Fibroblast of the aortic adventitia (primary cell): ENCODE measurements around the gene EXOC4. TPM values are rescaled to one million over a fixed set of nuclear protein-coding genes. Genes with fewer than 3 reads are reported as not detected.

Source experiments
- DNase-seq: peaks from one replicate; pipeline ENCODE4 v3.0.0-alpha.2; 2010; ENCODE audit warnings: low read depth
- H3K4me3 ChIP-seq: 2 replicates; pipeline ENCODE4 v1.5.1; 2011; ENCODE audit warnings: low read depth, mild to moderate bottlenecking, control low read depth, low read length, moderate library complexity
- CTCF ChIP-seq: IDR thresholded peaks from 2 replicates; pipeline ENCODE4 v1.5.1; 2011; ENCODE audit warnings: mild to moderate bottlenecking, low read length, control low read depth, inconsistent platforms; ENCODE audit not compliant: insufficient read depth
- total RNA-seq: library from RNA; depleted of rRNA; stranded (reverse); fragments of >200 nt; gene quantifications from 2 replicates; pipeline ENCODE4 v1.2.3, GENCODE V29; 2012; ENCODE audit warnings: low replicate concordance

Gene EXOC4
- total RNA-seq, 1 donor: 105 TPM

DNA sequence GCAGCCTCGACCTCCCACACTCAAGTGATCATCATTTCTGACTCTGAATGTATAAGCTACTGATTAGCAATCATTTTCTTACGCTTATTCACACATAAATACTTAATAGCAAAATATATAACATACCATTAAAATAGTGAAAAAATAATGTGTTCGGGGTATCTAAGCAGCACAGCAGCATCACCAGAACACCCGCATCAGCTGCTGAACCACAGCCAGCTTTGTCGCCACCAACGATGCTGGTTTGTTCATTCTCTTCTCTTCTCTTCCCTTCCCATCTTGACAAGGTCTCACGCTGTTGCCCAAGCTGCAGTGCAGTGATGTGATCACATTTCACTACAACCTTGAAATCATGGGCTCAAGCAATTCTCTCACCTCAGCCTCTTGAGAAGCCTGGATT, 449.2 kb downstream of the EXOC4 start:
- no peak for TF ChIP-seq CTCF
- H3K4me3 ChIP-seq: no peak overlapping the region
- DNase-seq: no peak

DNA sequence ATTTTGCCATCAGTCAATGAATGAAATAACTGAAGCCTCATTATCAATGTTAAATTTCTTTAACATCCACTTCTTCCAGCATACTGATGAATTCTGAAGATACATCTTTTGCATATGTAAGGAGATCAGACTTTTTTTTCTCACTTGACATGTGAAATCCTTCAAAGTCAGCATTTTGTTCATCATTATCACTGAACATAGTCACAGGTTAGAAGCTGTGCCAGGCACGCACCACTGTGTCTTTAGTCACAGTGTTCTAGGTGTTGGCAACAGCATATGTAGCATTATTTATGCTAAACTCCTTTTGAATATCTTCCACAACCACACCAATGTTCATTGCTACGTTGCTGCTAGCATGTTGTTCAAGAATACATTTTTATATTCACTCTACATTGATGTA, 450.1 kb downstream of the EXOC4 start:
- DNase-seq: no peak
- TF ChIP-seq CTCF: no peak
- no peak overlapping the region for H3K4me3 ChIP-seq

GRCh38 chr7:133703547-133703946, 450.7 kb downstream of the EXOC4 start:
- DNase-seq: peak; percentile 82
- no peak for TF ChIP-seq CTCF
- no peak overlapping the region for H3K4me3 ChIP-seq

DNA sequence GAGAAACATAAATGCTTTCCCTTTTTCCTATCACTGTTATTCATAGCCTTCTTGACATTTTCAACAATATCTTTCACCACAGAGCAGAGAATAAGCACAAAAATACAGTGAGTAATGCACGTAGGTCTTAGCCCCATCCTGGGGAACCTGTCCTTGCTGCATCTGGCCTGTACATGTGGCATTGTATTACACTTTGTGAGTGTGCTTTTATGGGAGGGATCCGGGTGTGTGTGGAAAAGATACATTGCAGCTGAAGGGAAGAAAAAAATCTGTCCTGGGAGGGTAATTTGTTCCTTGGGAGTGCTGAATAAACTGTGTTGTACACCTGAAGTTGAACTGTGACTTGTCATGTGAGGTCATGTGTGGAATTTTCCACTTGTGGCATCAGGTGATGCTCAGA, 451.6 kb downstream of the EXOC4 start:
- H3K4me3 ChIP-seq: no peak overlapping the region
- TF ChIP-seq CTCF: no peak
- DNase-seq: no peak

GRCh38 chr7:133705596-133705995, 452.7 kb downstream of the EXOC4 start:
- H3K4me3 ChIP-seq: no peak overlapping the region
- peak; percentile 76 for DNase-seq
- TF ChIP-seq CTCF: no peak

DNA sequence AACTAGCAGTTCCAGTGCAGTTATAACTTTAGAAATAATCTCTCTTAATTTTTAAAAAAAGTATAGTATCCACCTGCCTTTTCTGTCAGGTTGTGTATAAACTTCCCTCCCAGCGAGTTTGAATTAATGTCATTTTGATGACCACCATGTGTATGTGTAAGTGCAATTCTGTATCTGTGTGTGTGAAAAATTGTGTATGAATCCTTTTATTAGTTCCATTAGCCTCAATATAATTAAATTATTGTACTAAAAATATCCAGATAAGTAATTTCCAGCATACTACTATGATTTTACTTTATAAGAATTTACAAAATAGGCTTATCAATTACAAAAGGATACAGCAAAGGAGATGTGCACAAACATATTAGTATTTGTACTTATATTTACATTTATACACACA, 453.1 kb downstream of the EXOC4 start:
- TF ChIP-seq CTCF: no peak
- no peak overlapping the region for H3K4me3 ChIP-seq
- DNase-seq: no peak
